Measurements from ENCODE around the gene ALCAM.

GRCh38 chr3:105622169-105622568, 255.5 kb downstream of the ALCAM start:
- TF ChIP-seq CTCF (IDR thresholded peaks at IDR 0.05) (no peak), POLR2A (IDR thresholded peaks at IDR 0.05) (no peak)

All from Peyer's patch (tissue), 4 donors.